Cardiac muscle cell (in vitro differentiated cells and primary cell): Measurements from ENCODE around the gene PTPRQ. TPM values are rescaled to one million over a fixed set of nuclear protein-coding genes. Genes with fewer than 3 reads are reported as not detected.

Experiments used
- DNase-seq, 2 donors: peaks; one replicate each; pipeline versions ENCODE4 v3.0.0 to v3.0.0-alpha.2; 2010 to 2017; ENCODE audit warnings: low read depth in 1 of 2, low spot score in 1 of 2
- H3K27ac ChIP-seq: fragments of 200-600 bp; sonication (generic); 2 replicates; pipeline ENCODE4 v1.5.1; 2016
- H3K27me3 ChIP-seq: fragments of 200-600 bp; sonication (generic); 2 replicates; pipeline ENCODE4 v1.6.0; 2016; ENCODE audit warnings: control low read depth
- H3K36me3 ChIP-seq: fragments of 200-600 bp; sonication (generic); 2 replicates; pipeline ENCODE4 v1.5.1; 2016; ENCODE audit warnings: control low read depth
- H3K4me1 ChIP-seq: fragments of 200-600 bp; sonication (generic); 2 replicates; pipeline ENCODE4 v1.8.1; 2017; ENCODE audit warnings: low read depth, mild to moderate bottlenecking, mixed run types
- H3K4me3 ChIP-seq: fragments of 200-600 bp; sonication (generic); 2 replicates; pipeline ENCODE4 v1.5.1; 2016; ENCODE audit warnings: mild to moderate bottlenecking
- H3K9me3 ChIP-seq: fragments of 200-600 bp; sonication (generic); 2 replicates; pipeline ENCODE4 v1.5.1; 2017; ENCODE audit warnings: low read depth, mild to moderate bottlenecking, control low read depth
- CTCF ChIP-seq: IDR thresholded peaks from 2 replicates; pipeline ENCODE4 v1.5.1; 2012; ENCODE audit warnings: low read depth, mild to moderate bottlenecking, low read length
- polyA plus RNA-seq: library from polyadenylated mRNA; unstranded; fragments of >200 nt; fragmentation: Nextera tagmentation; extraction: Ambion mirVana; gene quantifications from 2 replicates; pipeline ENCODE4 v1.2.1, GENCODE V29; 2016
- total RNA-seq: library from RNA; depleted of rRNA; stranded (reverse); fragments of >200 nt; gene quantifications from 2 replicates; pipeline ENCODE4 v1.2.3, GENCODE V29; 2016

The PTPRQ gene
- total and polyA plus RNA-seq, 2 experiments from 2014 or later: 0.01 to 0.69 TPM

- Histone ChIP-seq H3K9me3 (no peaks in the 10 kb centered on the region), H3K4me3 (no peak overlapping the region), H3K4me1 (no peaks in the 10 kb centered on the region), H3K36me3 (no peaks in the 10 kb centered on the region), H3K27me3 (no peaks in the 10 kb centered on the region), H3K27ac (no peak overlapping the region)
- no peak for DNase-seq
- no peak for TF ChIP-seq CTCF
These were observed 197.9 kb downstream of the PTPRQ start for GRCh38 chr12:80641936-80642335.

- H3K27ac ChIP-seq: no peak overlapping the region
- H3K4me3 ChIP-seq: no peak overlapping the region
- no peaks in the 10 kb centered on the region for H3K9me3 ChIP-seq
- no peak for DNase-seq
- H3K36me3 ChIP-seq: no peaks in the 10 kb centered on the region
- no peaks in the 10 kb centered on the region for H3K4me1 ChIP-seq
- no peak for TF ChIP-seq CTCF
- H3K27me3 ChIP-seq: no peaks in the 10 kb centered on the region
These were observed 199.9 kb downstream of the PTPRQ start for GRCh38 chr12:80643961-80644360.

GRCh38 chr12:80648881-80649280, 204.8 kb downstream of the PTPRQ start:
- peak in 1 of 2 donors; percentile 24 for DNase-seq
- Histone ChIP-seq H3K4me3 (no peak overlapping the region), H3K27me3 (no peaks in the 10 kb centered on the region), H3K4me1 (no peaks in the 10 kb centered on the region), H3K27ac (no peak overlapping the region), H3K9me3 (no peaks in the 10 kb centered on the region), H3K36me3 (no peaks in the 10 kb centered on the region)
- TF ChIP-seq CTCF: no peak

GRCh38 chr12:80655751-80656150, 211.7 kb downstream of the PTPRQ start:
- Histone ChIP-seq H3K4me3 (no peak overlapping the region), H3K36me3 (no peaks in the 10 kb centered on the region), H3K9me3 (no peaks in the 10 kb centered on the region), H3K27ac (no peak overlapping the region), H3K4me1 (no peaks in the 10 kb centered on the region), H3K27me3 (no peaks in the 10 kb centered on the region)
- peak in 1 of 2 donors; percentile 33 for DNase-seq
- no peak for TF ChIP-seq CTCF

- TF ChIP-seq CTCF: no peak
- no peak overlapping the region for H3K4me3 ChIP-seq
- peak in 1 of 2 donors; percentile 11 for DNase-seq
- no peaks in the 10 kb centered on the region for H3K27me3 ChIP-seq
- no peaks in the 10 kb centered on the region for H3K4me1 ChIP-seq
- H3K36me3 ChIP-seq: no peaks in the 10 kb centered on the region
- no peak overlapping the region for H3K27ac ChIP-seq
- no peaks in the 10 kb centered on the region for H3K9me3 ChIP-seq
These were observed 215.6 kb downstream of the PTPRQ start for GRCh38 chr12:80659512-80660063.

- no peak for DNase-seq
- Histone ChIP-seq H3K36me3 (no peaks in the 10 kb centered on the region), H3K4me3 (no peak overlapping the region), H3K9me3 (no peaks in the 10 kb centered on the region), H3K27ac (no peak overlapping the region), H3K4me1 (no peaks in the 10 kb centered on the region), H3K27me3 (no peaks in the 10 kb centered on the region)
- no peak for TF ChIP-seq CTCF
These were observed 218.6 kb downstream of the PTPRQ start for GRCh38 chr12:80662586-80662985.
